ENCODE data around the gene UBE2U. TPM values are rescaled to one million over a fixed set of nuclear protein-coding genes. Genes with fewer than 3 reads are reported as not detected.

UBE2U gene
- total RNA-seq, 1 experiment from 2014 or later = not detected

DNA sequence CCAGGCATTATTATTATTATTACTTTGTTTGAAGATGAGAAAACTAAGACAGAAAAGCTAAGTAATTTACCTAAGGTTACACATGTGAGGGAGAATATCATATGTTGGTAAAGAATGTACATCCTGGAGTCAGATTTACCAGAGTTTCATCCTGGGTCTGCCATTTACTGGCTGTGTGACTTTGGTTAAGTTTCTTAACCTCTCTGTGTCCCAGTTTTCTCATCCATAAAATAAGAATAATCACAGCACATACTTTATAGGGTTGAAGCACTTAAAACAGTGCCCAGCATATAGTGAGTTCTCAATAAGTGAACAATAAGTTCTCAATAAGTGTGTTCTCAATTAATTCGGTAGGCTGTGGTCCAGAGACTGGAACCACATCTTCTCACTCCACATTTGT, 32.5 kb downstream of the UBE2U start:
- H4K20me1 ChIP-seq (ENCODE audit: insufficient read depth) = no peaks in the 10 kb centered on the region
- CTCF ChIA-PET = no interaction called here
- TF ChIP-seq FOSL1 (IDR thresholded peaks at IDR 0.05; ENCODE audit: low read depth) = no peak
- TF ChIP-seq CEBPB (IDR thresholded peaks at IDR 0.05; ENCODE audit: low read depth) = no peak
- TF ChIP-seq RAD21 (IDR thresholded peaks at IDR 0.05; ENCODE audit: low read depth) = no peak
- TF ChIP-seq SP1 (IDR thresholded peaks at IDR 0.05; ENCODE audit: low read depth) = no peak
- no peak for TF ChIP-seq SRF (IDR thresholded peaks at IDR 0.05; ENCODE audit: low read depth)
- TF ChIP-seq, protein P1, sequence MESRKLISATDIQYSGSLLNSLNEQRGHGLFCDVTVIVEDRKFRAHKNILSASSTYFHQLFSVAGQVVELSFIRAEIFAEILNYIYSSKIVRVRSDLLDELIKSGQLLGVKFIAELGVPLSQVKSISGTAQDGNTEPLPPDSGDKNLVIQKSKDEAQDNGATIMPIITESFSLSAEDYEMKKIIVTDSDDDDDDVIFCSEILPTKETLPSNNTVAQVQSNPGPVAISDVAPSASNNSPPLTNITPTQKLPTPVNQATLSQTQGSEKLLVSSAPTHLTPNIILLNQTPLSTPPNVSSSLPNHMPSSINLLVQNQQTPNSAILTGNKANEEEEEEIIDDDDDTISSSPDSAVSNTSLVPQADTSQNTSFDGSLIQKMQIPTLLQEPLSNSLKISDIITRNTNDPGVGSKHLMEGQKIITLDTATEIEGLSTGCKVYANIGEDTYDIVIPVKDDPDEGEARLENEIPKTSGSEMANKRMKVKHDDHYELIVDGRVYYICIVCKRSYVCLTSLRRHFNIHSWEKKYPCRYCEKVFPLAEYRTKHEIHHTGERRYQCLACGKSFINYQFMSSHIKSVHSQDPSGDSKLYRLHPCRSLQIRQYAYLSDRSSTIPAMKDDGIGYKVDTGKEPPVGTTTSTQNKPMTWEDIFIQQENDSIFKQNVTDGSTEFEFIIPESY (IDR thresholded peaks at IDR 0.05; ENCODE audit: extremely low read depth, insufficient replicate concordance, low read length) = no peak
- TF ChIP-seq POLR2AphosphoS5 (IDR thresholded peaks at IDR 0.05; ENCODE audit: low read depth, low read length) = no peak
- TF ChIP-seq POLR2A (IDR thresholded peaks at IDR 0.05; ENCODE audit: borderline replicate concordance, extremely low read depth, insufficient read depth, insufficient read length) = no peak
- TF ChIP-seq JUND (IDR thresholded peaks at IDR 0.05) = no peak
- TF ChIP-seq, protein P2, sequence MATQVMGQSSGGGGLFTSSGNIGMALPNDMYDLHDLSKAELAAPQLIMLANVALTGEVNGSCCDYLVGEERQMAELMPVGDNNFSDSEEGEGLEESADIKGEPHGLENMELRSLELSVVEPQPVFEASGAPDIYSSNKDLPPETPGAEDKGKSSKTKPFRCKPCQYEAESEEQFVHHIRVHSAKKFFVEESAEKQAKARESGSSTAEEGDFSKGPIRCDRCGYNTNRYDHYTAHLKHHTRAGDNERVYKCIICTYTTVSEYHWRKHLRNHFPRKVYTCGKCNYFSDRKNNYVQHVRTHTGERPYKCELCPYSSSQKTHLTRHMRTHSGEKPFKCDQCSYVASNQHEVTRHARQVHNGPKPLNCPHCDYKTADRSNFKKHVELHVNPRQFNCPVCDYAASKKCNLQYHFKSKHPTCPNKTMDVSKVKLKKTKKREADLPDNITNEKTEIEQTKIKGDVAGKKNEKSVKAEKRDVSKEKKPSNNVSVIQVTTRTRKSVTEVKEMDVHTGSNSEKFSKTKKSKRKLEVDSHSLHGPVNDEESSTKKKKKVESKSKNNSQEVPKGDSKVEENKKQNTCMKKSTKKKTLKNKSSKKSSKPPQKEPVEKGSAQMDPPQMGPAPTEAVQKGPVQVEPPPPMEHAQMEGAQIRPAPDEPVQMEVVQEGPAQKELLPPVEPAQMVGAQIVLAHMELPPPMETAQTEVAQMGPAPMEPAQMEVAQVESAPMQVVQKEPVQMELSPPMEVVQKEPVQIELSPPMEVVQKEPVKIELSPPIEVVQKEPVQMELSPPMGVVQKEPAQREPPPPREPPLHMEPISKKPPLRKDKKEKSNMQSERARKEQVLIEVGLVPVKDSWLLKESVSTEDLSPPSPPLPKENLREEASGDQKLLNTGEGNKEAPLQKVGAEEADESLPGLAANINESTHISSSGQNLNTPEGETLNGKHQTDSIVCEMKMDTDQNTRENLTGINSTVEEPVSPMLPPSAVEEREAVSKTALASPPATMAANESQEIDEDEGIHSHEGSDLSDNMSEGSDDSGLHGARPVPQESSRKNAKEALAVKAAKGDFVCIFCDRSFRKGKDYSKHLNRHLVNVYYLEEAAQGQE (IDR thresholded peaks at IDR 0.05; ENCODE audit: low read depth) = no peak
- TF ChIP-seq YY1 (IDR thresholded peaks at IDR 0.05; ENCODE audit: extremely low read depth, insufficient replicate concordance, low read depth, low read length) = no peak
- no peak for TF ChIP-seq TCF7L2 (IDR thresholded peaks at IDR 0.05; ENCODE audit: borderline replicate concordance, extremely low read depth, insufficient read depth, insufficient read length)
- no peak for TF ChIP-seq ZFX (IDR thresholded peaks at IDR 0.05)
- TF ChIP-seq, protein P3, sequence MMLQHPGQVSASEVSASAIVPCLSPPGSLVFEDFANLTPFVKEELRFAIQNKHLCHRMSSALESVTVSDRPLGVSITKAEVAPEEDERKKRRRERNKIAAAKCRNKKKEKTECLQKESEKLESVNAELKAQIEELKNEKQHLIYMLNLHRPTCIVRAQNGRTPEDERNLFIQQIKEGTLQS (IDR thresholded peaks at IDR 0.05) = no peak
- TF ChIP-seq, protein P4, sequence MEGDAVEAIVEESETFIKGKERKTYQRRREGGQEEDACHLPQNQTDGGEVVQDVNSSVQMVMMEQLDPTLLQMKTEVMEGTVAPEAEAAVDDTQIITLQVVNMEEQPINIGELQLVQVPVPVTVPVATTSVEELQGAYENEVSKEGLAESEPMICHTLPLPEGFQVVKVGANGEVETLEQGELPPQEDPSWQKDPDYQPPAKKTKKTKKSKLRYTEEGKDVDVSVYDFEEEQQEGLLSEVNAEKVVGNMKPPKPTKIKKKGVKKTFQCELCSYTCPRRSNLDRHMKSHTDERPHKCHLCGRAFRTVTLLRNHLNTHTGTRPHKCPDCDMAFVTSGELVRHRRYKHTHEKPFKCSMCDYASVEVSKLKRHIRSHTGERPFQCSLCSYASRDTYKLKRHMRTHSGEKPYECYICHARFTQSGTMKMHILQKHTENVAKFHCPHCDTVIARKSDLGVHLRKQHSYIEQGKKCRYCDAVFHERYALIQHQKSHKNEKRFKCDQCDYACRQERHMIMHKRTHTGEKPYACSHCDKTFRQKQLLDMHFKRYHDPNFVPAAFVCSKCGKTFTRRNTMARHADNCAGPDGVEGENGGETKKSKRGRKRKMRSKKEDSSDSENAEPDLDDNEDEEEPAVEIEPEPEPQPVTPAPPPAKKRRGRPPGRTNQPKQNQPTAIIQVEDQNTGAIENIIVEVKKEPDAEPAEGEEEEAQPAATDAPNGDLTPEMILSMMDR (IDR thresholded peaks at IDR 0.05 in 2 of 3, conservative IDR thresholded peaks at IDR 0.05 in 1 of 3; ENCODE audit: borderline replicate concordance in 1 of 3, insufficient read depth in 1 of 3, low read depth in 2 of 3, low read length in 2 of 3) = no peak
- no peak for TF ChIP-seq EZH2 (IDR thresholded peaks at IDR 0.05)
- TF ChIP-seq ZNF274 (IDR thresholded peaks at IDR 0.05; ENCODE audit: low read depth, low read length) = no peak
- no peak for TF ChIP-seq ELF1 (IDR thresholded peaks at IDR 0.05; ENCODE audit: borderline replicate concordance, low read depth)
- no peak for TF ChIP-seq CBX3 (IDR thresholded peaks at IDR 0.05; ENCODE audit: low read depth)
- peaks cover 0 to 4% of the 10 kb centered on the region in 2 experiments; a peak in 1 of 4 replicates for H3K4me1 ChIP-seq (ENCODE audit: control insufficient read depth in 1 of 2, insufficient read depth in 2 of 2, low read length in 2 of 2)
- no peak overlapping the region for H3K4me2 ChIP-seq (ENCODE audit: low read length)
- POLR2A ChIA-PET = no interaction called here
- H2AFZ ChIP-seq (ENCODE audit: low read depth, low read length, poor library complexity, severe bottlenecking) = no peak overlapping the region
- intact Hi-C loops (cut with micrococcal nuclease) = no loop called here
- H3K9me3 ChIP-seq (ENCODE audit: control insufficient read depth in 1 of 2, insufficient read depth in 1 of 2, low read depth in 1 of 2, low read length in 2 of 2) = no peaks in the 10 kb centered on the region
- ATAC-seq = no peak
- no peak overlapping the region for H3K27ac ChIP-seq (ENCODE audit: low read depth, low read length)
- H3K9ac ChIP-seq (ENCODE audit: low read length) = no peak overlapping the region
- H3K4me3 ChIP-seq (replicated peaks in 1 of 2; ENCODE audit: low read depth in 1 of 2, low read length in 2 of 2) = no peak overlapping the region
- H3K36me3 ChIP-seq (ENCODE audit: control insufficient read depth in 1 of 2, insufficient read depth in 2 of 2, low read length in 2 of 2) = no peaks in the 10 kb centered on the region
- DNase-seq (ENCODE audit: low read depth, low spot score) = no peak
- no TSS peak for BruUV-seq (replicated peaks)
- no peaks in the 10 kb centered on the region for H3K79me2 ChIP-seq (ENCODE audit: insufficient read depth, low read length)
- H3K9me2 ChIP-seq (ENCODE audit: insufficient read depth) = no peaks in the 10 kb centered on the region
- RAD21 ChIA-PET (ENCODE audit: low non-redundant PET in 1 of 2, low total read pairs in 2 of 2, uncharacterized antibody in 2 of 2, unreplicated experiment in 2 of 2) = no interaction called here
- H3K27me3 ChIP-seq (ENCODE audit: insufficient read depth, low read length) = no peaks in the 10 kb centered on the region
